Testis (tissue), 2 donors: ENCODE results near the gene ZFP3.

Experiments
- CTCF ChIP-seq, 3 experiments: fragments of 450-650 bp in 2 of 3; fragments of 200-600 bp in 1 of 3; sonication (generic) in 1 of 3; IDR thresholded peaks; one replicate each; pipeline ENCODE4 v1.5.1; 2016 to 2019; ENCODE audit warnings: antibody characterized with exemption in 3 of 3, mild to moderate bottlenecking in 2 of 3, moderate library complexity in 1 of 3
- POLR2A ChIP-seq: fragments of 450-650 bp; IDR thresholded peaks from one replicate; pipeline ENCODE4 v1.6.1; 2017; ENCODE audit warnings: antibody characterized with exemption, mild to moderate bottlenecking, moderate library complexity

- TF ChIP-seq CTCF (IDR thresholded peaks at IDR 0.05), result no peak
- TF ChIP-seq POLR2A, result no peak
Observed at GRCh38 chr17:5049314-5049841, 28.9 kb upstream of the ZFP3 start.
